Ishikawa (cell line): ENCODE results near the gene TMEM17.

Experiments
- CEBPB ChIP-seq: IDR thresholded peaks from 2 replicates; pipeline ENCODE4 v1.6.1; 2012
- CREB1 ChIP-seq: IDR thresholded peaks from 2 replicates; pipeline ENCODE4 v1.6.1; 2012; ENCODE audit warnings: low read depth
- EGR1 ChIP-seq: IDR thresholded peaks from 2 replicates; pipeline ENCODE4 v1.6.1; 2012
- EP300 ChIP-seq: IDR thresholded peaks from 2 replicates; pipeline ENCODE4 v1.6.1; 2012; ENCODE audit warnings: borderline replicate concordance
- NFIC ChIP-seq: IDR thresholded peaks from 2 replicates; pipeline ENCODE4 v1.6.1; 2012
- RAD21 ChIP-seq: IDR thresholded peaks from 2 replicates; pipeline ENCODE4 v1.6.1; 2012; ENCODE audit warnings: low read depth
- TAF1 ChIP-seq: IDR thresholded peaks from 2 replicates; pipeline ENCODE4 v1.6.1; 2012; ENCODE audit warnings: low read depth, mild to moderate bottlenecking
- TCF12 ChIP-seq: IDR thresholded peaks from 2 replicates; pipeline ENCODE4 v1.6.1; 2012; ENCODE audit warnings: low read depth
- TEAD4 ChIP-seq: IDR thresholded peaks from 2 replicates; pipeline ENCODE4 v1.6.1; 2012
- YY1 ChIP-seq: IDR thresholded peaks from 2 replicates; pipeline ENCODE4 v1.6.1; 2012; ENCODE audit warnings: low read depth
- ZBTB7A ChIP-seq: IDR thresholded peaks from 2 replicates; pipeline ENCODE4 v1.6.1; 2012; ENCODE audit warnings: low read depth
- TF ChIP-seq, protein P1 (sequence below): IDR thresholded peaks from 2 replicates; pipeline ENCODE4 v1.6.1; 2012
- TF ChIP-seq, protein P2 (sequence below): IDR thresholded peaks from 2 replicates; pipeline ENCODE4 v1.6.1; 2012; ENCODE audit warnings: low read depth, mild to moderate bottlenecking
- TF ChIP-seq, protein P3 (sequence below): IDR thresholded peaks from 2 replicates; pipeline ENCODE4 v1.6.1; 2012

DNA sequence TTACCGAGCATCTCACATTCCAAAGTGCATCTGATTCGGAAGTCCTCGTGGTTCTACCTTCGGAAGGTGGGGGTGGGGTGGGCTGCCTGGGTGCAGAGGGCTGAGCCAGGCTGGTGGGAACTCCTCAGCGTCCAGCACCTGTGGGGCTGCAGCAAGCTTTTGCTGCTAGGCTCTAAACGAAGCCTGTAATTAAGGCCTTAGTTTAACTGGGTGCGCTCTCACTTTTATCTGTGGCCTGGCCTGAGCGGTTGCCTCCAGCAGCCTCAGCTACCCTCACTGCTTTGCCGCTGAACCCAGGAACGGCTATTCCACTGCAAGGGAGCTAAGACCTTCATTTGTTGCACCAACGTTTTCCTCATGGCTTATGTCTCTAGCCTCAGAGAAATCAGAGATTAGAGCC, 48.4 kb downstream of the TMEM17 start:
- TF ChIP-seq EP300 (no peak), TEAD4 (no peak), RAD21 (no peak), CEBPB (no peak), NFIC (no peak), TCF12 (no peak), ZBTB7A (no peak), YY1 (no peak), TAF1 (no peak), EGR1 (no peak), CREB1 (no peak)
- TF ChIP-seq, protein P1, sequence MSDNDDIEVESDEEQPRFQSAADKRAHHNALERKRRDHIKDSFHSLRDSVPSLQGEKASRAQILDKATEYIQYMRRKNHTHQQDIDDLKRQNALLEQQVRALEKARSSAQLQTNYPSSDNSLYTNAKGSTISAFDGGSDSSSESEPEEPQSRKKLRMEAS: no peak
- TF ChIP-seq, protein P2, sequence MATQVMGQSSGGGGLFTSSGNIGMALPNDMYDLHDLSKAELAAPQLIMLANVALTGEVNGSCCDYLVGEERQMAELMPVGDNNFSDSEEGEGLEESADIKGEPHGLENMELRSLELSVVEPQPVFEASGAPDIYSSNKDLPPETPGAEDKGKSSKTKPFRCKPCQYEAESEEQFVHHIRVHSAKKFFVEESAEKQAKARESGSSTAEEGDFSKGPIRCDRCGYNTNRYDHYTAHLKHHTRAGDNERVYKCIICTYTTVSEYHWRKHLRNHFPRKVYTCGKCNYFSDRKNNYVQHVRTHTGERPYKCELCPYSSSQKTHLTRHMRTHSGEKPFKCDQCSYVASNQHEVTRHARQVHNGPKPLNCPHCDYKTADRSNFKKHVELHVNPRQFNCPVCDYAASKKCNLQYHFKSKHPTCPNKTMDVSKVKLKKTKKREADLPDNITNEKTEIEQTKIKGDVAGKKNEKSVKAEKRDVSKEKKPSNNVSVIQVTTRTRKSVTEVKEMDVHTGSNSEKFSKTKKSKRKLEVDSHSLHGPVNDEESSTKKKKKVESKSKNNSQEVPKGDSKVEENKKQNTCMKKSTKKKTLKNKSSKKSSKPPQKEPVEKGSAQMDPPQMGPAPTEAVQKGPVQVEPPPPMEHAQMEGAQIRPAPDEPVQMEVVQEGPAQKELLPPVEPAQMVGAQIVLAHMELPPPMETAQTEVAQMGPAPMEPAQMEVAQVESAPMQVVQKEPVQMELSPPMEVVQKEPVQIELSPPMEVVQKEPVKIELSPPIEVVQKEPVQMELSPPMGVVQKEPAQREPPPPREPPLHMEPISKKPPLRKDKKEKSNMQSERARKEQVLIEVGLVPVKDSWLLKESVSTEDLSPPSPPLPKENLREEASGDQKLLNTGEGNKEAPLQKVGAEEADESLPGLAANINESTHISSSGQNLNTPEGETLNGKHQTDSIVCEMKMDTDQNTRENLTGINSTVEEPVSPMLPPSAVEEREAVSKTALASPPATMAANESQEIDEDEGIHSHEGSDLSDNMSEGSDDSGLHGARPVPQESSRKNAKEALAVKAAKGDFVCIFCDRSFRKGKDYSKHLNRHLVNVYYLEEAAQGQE: no peak
- TF ChIP-seq, protein P3, sequence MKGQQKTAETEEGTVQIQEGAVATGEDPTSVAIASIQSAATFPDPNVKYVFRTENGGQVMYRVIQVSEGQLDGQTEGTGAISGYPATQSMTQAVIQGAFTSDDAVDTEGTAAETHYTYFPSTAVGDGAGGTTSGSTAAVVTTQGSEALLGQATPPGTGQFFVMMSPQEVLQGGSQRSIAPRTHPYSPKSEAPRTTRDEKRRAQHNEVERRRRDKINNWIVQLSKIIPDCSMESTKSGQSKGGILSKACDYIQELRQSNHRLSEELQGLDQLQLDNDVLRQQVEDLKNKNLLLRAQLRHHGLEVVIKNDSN: no peak
